HG02571 (cell line): ENCODE measurements around the gene TMEM212.
"Not testable (repeated sequence)": the region's sequence is repeated elsewhere in the genome, so short reads cannot be mapped to it uniquely, and the experiment has no call there.

Source experiments
- ATAC-seq: cut with Tn5 transposase; IDR thresholded peaks from one replicate; pipeline ENCODE4 v1.9.1; 2021; ENCODE audit warnings: mild to moderate bottlenecking, moderate library complexity; ENCODE audit not compliant: unreplicated experiment

Gene TMEM212

DNA sequence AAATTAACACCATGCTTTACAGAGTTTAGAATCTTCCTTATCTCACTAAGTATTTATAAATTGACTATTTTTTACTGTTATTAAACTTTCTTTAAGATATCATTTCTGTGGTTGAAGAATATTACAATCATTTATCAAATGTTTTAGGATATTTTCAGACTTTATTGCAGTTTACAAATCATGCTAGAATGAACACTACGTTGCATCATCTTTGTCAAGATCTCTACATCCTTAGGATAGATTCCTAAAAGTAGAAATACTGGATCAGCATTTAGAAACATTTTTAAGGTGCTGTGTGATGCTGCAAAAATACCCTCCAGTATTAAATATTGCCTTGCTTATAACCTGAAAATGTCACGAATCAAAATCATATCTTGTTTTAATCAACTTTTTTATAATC, 30.3 kb upstream of the TMEM212 start:
- no peak for ATAC-seq

DNA sequence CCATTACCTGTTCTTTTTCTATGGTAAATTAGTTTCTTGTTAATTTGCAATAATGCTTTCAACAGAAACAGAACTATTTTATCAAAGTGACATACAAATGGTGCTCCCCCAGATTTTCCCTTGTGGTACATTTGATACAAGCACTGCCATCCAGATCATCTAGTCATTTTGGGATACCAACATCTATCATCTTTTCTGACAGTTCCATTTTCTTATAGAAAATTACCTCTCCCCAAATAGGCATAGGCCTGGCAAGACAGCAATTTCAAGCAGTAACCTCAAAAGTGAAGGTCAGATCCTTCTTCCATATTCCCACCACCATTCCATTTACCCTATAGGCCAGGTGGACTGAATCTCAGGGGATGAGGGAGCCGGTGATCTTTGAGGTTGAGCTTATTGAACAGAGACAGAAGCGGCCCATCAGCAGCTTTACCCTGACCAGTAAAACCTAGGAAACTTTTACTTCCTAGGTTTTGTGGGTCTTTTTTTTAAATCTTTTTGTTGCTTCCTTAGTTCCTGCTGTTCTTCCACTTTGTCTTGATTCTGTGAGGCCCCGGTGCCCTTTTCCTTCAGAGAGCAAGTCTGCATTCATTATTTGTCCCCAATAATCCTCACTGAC, 29.8 kb upstream of the TMEM212 start:
- no peak for ATAC-seq

DNA sequence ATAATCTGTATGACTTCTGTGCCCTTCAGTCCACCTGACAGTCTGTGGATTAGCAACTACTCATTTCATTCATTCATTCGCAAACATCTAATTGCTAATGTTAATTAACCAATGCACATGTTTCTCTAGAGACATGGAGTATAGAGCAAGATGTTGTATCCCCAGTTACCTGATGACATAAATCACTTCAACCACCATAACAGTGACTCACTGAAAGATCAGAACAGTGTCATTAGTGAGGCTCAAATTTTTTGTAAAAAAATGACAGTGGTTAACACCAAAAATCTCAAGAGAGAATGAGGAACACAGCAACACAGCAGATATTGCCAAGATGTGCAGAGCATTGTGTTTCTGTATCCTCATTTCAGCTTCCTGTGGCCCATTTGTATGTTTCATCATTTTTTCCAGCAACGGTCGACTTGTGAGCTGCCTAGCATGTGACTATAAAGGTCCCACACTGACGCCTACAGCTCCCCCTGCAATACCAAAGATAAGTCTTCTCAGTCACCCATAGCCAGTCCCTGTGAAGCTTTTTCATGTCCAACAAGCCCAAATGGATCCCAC, 29.2 kb upstream of the TMEM212 start:
- ATAC-seq: no peak

DNA sequence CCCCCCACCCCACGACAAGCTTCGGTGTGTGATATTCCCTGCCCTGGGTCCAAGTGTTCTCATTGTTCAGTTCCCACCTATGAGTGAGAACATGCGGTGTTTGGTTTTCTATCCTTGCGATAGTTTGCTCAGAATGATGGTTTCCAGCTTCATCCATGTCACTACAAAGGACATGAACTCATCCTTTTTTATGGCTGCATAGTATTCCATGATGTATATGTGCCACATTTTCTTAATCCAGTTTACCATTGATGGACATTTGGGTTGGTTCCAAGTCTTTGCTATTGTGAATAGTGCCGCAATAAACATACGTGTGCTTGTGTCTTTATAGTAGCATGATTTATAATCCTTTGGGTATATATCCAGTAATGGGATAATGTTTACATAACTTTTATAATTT, 28.5 kb upstream of the TMEM212 start:
- not testable (repeated sequence) for ATAC-seq

DNA sequence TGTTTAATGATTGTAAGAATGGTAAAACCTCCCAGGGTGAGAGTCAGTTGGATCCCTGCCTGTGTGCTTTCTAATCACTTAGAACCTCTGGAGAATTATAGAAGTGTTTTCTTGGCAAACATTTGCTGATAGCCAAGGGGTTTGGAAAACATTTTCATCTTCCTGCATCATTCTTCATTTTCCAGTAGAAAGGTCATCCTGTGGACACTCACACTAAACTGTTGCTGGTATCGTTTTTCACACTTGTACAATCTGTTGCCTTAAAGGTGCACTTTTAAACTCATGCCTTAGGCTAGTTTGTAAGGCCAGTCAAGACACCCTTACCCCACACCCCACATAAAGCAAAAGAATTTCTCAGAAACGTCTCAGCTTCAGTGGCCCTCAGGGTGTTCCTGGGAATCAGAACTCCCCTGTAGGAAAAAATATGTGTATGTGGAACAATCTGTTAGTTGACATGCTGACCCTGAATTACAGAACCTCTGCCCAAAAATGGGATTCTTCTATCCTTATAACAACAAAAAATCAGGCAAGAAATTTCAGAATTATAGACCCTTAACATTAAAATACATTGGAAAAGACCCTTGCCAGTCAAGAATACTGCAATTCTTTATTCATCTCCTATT, 27.1 kb upstream of the TMEM212 start:
- ATAC-seq: no peak

DNA sequence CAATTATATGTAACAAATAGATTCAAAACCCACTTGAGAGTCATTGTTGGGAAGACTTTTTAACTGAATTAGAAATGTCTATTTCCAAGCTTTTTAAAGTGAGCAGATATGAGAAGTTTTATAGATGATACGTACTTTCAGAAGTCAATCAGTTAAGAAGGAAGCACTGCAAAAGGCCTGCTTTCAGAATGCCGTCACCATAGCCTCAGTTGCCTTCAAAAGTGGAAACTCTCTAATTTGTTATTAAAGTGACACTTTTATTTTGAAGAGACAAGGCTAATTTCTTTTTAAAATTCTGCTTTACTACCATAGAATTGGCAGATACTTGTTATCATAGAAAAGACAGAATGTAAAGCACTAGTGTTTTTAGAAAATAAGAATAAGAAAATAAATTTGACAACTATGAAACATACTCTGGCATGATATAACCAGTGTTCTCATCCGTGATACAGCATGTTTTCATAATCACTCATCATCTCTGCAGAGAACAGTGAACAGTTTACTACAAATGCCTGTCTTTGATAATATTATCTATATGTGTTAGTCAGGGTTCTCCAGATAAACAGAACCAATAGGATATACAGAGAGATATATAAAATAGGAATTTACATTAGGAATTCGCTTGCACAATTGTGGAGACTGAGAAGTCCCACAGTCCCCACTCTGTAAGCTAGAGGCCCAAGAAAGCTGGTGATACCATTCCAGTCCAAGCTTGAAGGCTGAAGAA, 25.9 kb upstream of the TMEM212 start:
- no peak for ATAC-seq

DNA sequence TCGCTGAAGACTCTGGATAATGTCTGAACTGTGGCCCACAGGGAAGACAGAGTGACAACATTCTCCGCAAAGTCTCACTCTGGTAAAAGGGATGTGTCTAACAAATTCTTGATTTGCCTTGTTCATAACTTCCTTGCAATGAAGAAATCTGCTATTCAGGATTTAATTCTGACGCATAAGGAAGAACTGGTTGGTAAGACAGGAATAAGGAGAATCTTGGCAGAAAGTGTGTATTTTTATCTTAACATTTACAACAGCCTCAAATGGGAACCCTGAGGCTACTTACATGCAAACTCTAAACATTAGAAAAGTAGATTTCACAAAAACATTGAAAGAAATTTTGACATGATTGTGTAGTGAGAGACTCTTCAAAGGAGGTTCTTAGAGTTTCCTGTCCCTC, 22.1 kb upstream of the TMEM212 start:
- ATAC-seq: no peak

DNA sequence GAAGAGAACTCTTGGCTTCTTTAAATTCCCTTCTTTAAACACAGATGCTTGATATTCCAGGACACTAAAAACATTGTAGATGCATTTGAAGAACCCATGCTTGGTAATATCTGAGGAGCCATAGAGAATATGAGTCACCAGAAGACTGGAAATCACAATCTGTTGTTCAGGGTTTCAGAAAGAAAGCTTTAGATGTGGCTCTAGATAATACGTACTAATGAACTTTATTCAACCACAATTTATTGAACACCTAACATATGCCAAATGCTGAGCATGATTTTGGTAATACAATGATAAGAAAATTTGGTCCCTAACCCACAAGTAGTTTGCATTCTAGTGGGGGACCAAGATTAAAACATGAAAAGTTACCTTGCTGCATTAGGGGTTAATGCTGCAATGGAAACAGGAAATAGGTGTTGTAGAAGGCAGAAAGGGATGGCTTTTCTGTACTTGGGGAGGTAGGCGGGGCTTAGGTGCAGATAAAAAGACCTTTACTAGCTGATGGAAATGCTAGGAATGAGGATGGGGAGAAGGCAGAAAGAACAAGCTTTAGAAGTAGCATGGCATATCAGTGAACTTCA, 21.3 kb upstream of the TMEM212 start:
- ATAC-seq: no peak

DNA sequence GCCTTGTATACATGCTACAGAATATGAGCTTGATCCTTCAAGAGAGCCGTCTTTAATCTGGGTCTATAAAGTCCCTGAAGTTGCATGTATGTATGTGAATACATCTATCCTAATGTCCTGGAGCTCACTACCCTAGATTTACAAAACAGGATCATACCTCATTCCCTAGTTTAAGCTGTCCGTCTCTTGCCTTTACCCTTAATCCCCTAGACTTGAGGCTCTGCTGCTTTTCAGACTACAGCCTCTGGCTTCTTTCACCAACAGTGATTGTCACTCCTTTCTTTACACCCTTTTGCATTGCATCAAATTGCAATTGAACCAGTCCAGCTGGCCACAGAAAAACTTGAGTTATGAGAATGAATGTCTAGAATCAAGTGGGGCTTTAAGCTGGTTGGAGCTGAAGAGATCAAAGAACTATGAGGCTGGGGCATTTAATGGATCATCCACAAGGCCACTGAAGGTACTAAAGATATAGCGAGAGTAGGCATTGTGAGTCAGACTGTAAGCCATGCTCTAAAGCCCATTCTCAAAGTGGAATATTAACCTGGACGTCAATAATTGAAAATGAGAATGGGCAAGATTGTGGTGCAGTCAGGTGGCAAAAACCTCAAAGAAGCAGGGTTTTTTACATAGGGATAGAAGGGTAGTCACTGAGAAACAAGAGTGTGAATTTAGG, 20.6 kb upstream of the TMEM212 start:
- no peak for ATAC-seq

DNA sequence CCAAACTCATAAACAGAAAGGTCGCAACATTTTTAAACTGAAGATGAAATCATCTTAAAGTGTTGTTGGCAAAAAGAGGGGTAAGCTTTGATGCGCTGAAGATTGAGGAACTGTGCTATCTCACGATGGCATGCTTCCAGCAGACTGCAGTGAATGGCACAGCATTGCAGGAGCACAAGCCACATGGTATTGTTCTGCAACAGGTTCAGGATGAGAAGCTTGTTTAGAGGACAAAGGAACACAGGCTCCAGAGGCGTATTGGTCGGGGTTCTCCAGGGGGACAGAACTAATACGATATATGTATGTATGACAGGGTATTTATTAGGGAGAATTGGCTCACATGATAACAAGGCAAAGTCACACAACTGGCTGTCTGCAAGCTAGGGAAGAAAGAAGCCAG, 19.0 kb upstream of the TMEM212 start:
- ATAC-seq: no peak

DNA sequence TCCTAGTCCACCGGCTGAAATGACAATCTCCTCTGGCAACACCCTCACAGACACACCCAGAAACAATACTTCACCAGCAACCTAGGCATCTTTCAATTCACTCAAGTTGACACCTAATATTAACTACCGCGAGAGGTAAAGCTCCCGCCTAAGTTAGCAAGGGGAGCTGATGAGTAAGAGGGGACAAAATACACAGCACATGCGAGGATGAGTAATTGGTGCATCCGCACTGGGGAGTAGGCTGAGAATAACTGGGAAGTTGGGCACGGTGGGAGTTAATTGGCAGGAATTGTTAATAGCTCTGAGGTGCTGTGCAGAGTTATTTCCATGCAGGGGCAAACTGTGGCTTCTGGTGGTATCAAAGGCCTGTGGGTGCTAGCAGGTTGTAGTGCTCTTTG, 18.3 kb upstream of the TMEM212 start:
- ATAC-seq: no peak

DNA sequence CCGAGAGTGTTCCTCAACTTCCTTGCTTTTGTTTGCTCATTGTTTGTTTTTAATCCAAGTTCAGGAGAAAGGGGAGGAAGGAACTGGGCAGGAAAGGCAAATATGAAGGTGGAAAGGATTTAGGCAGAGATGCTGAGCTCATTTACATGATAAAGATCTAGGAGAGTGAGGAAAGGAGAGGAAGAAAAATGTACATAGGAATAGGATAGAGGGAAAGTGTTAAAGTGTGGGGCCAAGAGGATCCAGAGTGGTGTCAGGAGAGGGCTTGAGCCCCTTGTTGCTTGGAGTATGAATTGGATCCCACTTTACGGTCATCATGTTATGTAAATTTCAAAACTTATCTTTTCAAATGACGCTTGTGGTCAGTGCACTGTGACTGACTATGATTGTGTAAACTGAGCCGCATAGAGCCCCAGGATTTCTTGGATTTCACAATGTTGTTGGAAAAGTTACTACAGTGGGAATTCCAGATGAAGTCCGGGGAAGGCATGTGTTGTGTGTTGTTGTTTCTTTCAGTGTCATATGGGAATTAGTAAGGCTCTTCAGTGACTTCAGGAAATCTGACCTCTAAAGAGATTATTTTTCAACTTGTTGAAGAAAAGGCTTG, 17.8 kb upstream of the TMEM212 start:
- no peak for ATAC-seq

DNA sequence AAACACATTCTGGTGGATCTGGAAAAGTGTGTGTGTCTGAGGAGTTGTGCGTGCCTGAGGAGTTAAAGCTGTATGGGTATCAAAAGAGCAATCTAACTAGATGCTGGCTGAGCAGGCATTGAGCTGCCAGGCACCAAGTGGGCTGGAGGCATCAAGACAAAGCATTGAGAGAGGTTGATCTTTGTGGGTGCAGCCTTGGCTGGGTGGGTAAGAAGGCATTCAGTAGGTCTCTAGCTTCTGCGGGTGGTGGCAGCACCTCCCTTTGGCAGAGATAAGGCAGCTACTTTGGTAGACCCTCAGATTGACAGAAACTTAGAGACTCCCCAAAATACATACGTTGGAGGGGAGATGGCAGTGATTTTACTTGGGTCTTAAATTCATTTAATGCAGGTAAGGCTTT, 15.8 kb upstream of the TMEM212 start:
- ATAC-seq: no peak

DNA sequence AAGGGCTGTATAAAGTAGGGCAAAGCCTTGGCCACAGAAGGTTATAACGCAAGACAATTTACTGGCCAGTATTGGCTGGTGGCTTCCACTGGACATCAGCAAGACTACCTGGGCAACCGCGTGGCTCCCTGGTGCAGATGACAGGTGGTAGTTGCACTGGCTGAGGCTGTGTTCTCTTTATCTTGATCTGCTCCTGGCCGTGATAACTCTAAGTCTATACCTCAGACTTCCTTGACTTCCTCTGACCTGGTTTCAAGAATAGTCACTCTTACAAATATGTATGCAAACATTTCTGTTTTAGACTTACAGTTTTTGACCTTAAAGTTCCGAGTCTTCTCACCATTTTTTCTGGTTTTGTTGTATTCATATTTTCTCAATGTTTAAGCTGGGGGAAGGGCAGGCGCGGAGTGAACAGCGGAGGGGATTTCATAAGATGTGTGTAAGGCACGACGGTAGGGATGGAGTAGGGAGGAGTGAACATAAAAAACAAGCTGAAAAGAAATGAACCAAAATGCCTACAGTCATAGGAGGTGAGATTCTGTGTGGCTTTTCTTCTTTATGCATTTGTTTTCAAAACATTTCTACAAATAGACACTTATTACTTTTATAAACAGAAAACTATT, 15.2 kb upstream of the TMEM212 start:
- no peak for ATAC-seq

DNA sequence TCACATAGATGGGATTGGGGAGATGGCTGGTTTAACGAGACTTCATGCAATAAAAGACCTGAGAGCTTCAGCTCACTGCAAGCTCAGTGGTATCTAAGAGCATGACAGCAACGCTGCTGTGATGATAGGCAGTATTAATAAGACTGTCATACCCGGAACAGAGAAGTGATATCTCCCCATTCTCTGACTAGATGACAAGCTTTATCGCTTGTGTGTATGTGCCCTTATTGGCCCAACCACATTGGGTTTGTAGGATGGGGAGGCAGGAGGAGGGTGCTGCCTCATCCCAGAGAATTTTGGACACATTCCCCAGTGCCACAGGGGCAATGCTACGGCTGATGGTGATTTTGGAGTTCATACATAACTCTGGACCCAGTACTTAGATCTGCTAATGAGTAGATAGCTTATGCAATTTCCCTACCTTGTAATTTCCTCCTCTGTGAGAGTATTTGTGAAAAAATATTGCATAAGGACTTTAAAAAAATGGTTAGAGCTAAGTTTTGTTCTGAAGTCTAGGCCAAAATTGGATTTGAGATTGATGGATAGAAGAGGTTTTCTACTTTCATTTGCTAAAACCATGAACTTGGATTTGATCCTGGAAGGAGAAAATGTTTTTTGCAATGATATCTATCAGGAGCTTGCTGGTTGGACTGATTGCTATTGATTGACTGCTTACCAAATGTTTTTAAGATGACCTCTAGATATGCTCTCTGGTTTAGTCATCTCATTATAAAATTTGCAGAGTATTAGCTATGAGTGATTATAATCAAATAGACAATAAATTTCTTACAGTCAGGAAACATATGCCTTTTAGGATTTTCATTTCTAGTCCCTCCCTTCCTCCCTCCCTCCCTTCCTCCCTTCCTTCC, 14.0 kb upstream of the TMEM212 start:
- no peak for ATAC-seq

DNA sequence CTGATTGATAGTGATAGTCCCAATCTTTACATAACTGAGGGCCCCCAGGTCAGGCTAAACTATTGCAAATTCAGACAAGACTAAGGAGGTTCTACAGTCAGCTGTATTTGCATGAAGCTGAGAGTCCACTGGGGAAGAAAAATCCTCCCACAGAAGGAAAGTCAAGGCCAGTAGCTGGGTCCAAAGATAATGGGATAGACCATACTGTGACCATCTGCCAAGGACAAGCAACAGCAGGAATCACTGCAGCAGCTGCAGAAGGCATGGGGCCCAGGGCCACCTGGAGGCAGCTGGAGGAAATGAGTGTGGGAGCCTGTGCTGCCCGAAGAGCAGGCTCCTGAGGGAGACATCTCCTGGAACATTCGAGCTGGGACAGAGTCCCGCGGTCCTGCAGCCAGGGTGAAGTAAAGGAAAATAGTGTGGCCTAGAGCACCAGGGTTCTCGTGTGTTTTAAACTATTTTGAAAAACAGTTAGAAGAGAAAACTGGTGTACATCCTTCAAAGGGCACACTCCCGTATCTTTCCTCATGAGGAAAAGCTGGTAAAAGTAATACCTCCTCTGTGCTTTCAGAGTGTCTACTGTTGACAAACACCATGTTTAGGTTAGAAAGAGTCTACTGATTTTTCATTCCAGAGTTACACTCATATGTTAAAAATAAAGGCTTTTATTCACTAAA, 13.2 kb upstream of the TMEM212 start:
- ATAC-seq: no peak

DNA sequence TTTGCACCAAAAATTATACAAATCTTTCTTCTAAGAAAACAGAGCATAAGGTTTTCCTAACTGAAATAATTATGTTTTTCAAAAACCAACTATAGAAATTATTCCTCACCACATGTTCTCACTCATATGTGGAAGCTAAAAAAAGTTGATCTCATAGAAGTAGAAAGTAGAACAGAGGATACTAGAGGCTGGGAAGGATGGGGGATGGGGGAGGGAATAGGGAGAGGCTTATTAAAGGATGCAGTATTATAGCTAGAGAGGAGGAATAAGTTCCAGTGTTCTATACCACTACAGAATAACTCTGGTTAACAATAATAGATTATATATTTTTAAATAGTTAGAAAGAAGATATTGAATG, 12.7 kb upstream of the TMEM212 start:
- ATAC-seq: no peak

DNA sequence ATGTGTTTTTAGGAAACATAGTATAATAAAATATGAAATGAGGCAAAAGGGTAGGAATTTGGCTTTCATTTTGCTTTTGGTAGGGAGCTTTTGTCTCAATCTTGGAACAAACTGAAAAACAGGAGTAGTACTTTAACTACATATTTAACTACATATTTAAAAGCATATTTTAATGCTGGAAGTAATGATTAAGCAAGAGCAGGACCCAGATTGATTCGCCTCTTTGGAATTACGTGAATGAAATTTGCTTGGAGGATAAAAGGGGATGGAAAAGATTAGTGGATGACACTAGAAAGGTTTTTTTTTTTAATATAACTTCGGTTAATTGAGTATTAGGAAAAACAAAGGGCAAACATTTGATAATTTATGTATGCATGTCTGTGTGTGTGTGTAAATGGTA, 11.2 kb upstream of the TMEM212 start:
- ATAC-seq: no peak

DNA sequence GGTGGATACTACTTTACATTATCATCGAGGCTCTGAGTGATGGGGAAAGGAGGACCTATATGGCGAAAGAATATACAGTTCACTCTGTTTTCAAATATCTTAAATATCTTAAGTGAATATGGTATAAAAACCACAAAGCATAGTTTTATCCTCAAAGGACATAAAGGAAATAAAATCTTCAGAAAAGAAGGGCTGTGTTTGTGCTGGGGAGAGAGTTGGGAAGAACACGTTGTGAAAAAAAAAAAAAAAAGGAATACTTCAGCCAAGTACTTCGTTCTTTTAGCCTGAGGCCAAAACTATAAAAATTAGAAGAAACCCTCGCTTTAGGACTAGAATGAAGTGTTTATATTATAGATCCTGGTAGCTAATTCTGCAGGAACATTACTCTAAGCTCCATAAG, 10.2 kb upstream of the TMEM212 start:
- no peak for ATAC-seq
